DMS 273 (cell line): ENCODE results near the gene SIK2.

Experiments
- DNase-seq: peaks from one replicate; lab custom pipeline; 2025; ENCODE audit not compliant: unreplicated experiment; lab: John Stamatoyannopoulos, UW

Gene SIK2

DNA sequence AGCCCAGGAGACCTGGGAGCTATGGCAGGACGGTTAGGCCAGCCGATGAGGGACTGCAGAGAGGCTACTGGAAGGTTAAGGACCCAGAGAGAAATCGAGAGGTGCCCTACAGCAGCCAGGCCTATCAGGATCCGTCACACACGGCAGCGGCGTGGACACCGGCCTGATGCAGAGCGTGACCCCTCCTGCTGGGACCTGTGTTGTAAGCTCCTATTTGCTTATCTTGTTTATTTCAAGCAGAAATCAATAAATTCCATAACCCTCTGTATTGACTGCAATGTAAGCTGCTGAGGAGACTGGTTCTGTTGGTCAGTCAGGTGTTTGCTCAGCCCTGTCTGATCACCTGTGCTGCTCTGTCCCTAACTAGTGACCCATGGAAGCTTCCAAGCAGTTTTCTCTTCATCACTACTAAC lies 124.1 kb downstream of the SIK2 start:
- no peak for DNase-seq

DNA sequence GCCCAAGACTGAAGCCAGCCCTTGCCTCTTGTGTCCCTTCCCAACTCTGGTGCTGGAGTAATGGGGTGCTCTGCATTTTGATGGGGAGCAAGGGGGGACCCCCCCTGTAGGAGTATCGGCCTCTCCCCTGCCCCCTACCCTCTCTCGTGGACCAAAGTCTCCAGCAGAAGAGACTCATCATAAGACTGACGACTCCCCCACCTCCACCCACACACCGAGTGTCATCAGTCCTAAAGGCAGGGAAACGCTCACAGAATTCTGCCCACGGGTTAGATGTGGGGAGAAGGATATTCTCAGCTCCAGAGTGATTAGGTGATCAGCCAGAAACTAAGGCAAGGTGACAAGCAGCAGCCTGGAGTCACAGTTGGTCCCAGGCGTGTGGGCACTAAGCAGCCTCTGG lies 125.2 kb downstream of the SIK2 start:
- no peak for DNase-seq

GRCh38 chr11:111729071-111729830 lies 127.0 kb downstream of the SIK2 start:
- DNase-seq: no peak

DNA sequence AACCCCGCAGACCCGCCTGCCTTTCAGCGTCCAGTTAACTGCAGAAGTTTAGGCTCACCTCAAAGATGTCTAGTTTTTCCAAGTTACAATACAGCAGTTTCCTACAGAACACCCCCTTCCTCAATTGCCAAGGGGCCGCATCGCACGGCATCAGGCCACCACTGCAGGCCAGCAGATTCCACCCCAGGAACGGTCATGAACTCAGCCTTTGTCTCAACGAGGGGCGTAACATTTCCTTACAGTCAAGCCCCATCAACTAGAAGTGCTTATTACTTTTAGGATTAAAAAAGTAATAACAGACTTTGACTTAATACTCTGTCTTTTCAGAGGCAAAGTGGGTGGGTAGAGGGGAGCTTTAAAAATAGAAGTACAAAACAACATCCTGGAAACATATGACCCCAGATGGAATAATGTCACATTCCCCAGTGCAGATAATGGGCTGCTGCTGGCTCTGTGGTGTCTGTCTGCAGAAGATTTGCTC lies 127.6 kb downstream of the SIK2 start:
- DNase-seq: no peak

- DNase-seq: no peak
Observed at GRCh38 chr11:111730871-111731591, 128.8 kb downstream of the SIK2 start.

GRCh38 chr11:111731821-111732220 lies 129.6 kb downstream of the SIK2 start:
- DNase-seq: no peak

GRCh38 chr11:111733016-111733415 lies 130.8 kb downstream of the SIK2 start:
- DNase-seq: no peak

GRCh38 chr11:111733611-111734088 lies 131.4 kb downstream of the SIK2 start:
- peak; percentile 26 for DNase-seq

- DNase-seq: peak; percentile 26
Observed at GRCh38 chr11:111734101-111734953, 132.1 kb downstream of the SIK2 start.

- DNase-seq: no peak
Observed at GRCh38 chr11:111734954-111735261, 132.7 kb downstream of the SIK2 start.

DNA sequence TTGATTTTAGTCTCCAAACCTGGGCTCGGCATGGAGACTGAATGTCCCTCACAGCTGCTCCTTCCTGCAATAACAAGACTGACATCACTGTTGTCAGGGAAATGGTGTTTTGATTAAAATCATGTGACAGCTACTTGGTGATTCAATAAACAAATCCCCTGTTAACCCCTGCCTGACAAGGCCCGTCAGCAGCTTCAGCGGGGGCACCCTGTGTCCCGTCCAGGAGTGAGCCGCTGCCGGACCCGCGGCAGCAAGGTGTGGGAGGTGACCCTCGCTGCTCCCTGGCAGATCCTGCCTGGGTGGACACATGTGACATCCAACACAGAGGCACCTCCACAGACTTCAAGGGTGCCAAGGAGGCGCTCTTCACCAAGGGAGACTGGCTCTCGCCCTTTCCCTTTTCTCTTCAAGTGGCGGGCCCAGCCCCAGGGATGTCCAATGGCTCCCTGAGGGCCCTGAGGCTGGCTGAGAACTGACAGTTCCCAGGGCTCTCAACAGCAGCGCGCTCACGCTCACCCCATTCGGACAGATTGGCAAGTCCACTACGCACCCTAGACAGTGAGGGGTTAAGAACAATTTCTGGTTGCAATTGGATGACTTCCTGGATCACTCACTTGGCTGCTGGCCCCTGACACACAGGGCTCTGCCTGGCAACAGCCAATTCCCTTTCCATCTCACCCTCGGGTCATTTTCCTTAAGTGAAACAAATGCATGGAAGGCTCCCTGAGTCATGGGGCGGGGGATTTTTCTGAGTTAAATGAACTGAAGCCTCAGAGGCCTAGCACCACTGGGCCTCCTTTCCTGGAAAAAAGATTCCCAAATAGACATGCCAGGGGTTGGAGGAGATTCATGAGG lies 133.2 kb downstream of the SIK2 start:
- DNase-seq: peak; percentile 89

DNA sequence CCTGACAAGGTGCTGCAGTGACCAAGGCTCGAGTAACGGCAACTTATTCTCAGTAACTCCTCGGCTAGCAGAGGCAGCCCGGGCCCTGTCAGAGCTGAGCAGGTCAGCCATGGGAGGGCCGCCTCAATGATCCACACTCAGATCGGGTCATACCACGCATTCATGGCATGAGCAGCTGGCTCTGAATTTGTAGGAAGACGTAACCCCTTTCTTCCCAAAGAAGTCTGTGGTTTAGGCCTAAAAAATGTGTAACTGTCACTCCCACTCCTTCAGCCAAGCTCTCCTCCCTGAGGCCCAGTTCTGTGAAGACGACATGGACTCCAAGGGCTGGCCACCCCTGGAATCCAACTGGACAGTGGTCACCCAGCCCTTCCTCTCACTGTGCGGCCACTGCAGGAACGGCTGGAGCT lies 133.9 kb downstream of the SIK2 start:
- peak; percentile 42 for DNase-seq

- DNase-seq: no peak
Observed at GRCh38 chr11:111736621-111737443, 134.6 kb downstream of the SIK2 start.

DNA sequence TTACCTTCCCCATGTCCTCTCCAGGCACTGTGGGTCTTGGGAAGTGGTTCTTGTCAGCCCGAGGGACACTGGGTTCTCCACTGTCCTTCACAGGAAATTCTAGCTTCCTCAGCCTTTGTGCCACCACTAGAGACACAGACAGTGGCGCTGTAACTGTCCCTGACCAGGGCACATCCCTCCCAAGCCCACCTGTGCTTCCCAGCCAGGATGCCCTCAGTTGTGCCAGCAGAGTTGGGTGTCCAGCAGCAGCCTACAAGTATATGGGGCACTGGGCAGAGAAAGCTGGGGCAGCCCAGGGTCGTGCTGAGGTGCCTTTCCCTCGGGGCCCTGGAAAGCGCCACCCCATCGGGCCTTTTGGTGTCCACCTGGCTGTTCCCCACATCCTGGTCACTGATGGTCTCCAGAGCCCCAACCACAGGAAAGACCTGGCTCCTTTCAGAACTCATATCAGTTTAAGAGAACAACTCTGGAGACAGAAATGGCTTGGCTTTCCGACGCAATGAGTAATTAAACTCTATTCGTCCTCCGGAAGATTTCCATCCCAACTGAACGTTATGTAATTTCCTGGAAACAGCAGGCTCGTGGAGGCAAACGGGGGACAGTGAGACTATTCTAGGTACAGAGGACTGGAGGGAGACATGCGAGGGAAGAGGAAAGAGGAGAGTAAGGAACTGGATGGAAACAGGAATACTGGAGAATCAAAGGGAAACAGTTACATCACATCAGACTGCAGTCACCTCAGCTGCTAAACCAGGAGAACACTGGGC lies 135.4 kb downstream of the SIK2 start:
- DNase-seq: no peak

DNA sequence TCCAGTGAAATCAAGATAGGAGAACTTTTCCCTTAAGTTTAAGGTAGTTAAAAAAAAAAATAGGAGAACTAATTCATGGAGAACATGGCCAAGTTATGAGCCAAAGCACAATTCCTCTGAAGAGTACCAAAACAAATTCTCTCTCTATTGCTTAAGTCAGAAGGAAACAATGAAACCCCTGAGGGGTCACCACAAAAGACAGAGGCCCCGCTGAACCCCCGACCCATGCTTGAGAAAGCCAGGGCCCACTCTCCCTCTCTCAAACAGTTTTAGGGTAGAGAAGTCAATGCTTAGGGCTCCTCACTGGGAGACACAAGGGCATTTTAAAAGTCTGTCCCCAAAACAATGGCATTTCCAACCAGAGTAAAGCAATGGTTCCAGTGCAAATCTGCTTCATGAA lies 137.1 kb downstream of the SIK2 start:
- DNase-seq: no peak

DNA sequence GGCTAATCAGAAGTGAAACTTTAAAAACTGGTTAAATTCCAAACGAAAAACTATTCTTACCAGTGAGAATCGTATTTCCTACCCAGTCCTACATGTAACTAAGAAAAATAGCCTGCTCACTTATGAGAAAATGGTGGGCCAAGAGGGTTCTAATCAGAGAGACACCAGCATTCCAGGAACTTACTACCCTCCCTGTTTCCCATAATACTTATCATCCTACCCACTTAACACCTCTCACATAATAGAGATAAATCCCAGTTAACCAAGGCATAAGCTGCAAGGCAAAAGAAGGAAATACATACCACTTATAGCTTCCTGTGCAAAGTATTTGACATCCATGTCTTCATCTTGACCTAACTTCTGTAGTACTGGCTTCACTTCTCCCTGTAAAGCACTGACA lies 139.5 kb downstream of the SIK2 start:
- no peak for DNase-seq

GRCh38 chr11:111743700-111744099 lies 141.5 kb downstream of the SIK2 start:
- DNase-seq: no peak

DNA sequence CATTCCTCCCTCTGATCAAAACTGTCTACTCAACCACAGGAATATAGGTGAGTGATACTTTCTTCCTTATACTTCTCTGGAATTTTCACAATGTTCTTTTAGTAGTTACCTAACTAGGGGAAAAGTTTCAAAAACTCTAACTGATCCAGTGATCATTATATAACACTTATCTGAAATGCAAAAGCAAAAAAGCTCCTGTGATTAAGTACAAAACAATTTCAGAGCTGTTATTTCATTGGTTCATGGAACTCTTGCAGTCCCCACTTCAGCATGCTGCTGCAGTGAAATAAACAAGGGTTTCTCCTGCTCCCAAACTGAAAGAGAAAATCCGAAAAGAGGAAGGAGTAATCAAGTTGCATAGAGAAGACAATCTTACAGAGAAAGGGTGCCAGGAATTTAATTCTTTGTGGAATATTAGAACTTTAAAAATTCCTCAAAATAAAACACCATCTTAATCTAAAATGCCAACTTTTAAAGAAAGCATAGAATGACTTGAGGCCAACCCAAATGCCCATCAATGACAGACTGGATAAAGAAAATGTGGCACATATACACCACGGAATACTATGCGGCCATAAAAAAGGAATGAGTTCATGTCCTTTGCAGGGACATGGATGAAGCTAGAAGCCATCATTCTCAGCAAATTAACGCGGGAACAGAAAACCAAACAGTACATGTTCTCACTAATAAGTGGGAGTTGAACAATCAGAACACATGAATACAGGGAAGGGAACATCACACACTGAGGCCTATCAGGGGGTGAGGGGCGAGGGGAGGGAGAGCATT lies 143.7 kb downstream of the SIK2 start:
- DNase-seq: no peak
